ENCODE measurements around the gene ARHGAP29.

The ARHGAP29 gene

DNA sequence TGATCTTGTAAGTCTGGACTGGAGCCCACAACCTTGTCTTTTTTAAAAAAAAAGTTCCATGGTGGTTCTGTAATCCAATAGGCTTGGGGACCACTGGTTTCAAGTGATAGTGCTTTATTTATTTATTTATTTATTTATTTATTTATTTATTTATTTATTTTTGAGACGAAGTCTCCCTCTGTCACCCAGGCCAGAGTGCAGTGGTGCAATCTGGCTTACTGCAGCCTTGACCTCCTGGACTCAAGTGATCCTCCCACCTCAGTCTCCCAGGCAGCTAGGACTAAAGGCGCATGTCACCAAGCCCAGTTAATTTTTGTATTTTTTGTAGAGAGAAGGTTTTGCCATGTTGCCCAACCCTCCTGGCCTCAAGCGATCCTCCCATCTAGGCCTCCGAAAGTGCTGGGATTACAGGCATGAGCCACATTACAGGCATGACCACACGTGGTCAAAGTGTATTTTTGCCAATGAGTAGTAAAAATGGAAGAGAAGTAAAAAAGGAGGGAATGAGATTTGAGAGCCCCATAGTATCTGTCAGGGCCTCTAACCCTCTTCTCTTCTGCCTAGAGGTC lies 44.8 kb upstream of the ARHGAP29 start:
- no peak for TF ChIP-seq FOXP2 (optimal IDR thresholded peaks at IDR 0.05; ENCODE audit: borderline replicate concordance, extremely low read depth, extremely low read length, insufficient read depth)
- TF ChIP-seq POLR2AphosphoS5 (IDR thresholded peaks at IDR 0.05; ENCODE audit: low read depth, low read length): no peak
- no peak for TF ChIP-seq SIN3A (IDR thresholded peaks at IDR 0.05; ENCODE audit: borderline replicate concordance, insufficient read depth, low read length)
- TF ChIP-seq, protein P1, sequence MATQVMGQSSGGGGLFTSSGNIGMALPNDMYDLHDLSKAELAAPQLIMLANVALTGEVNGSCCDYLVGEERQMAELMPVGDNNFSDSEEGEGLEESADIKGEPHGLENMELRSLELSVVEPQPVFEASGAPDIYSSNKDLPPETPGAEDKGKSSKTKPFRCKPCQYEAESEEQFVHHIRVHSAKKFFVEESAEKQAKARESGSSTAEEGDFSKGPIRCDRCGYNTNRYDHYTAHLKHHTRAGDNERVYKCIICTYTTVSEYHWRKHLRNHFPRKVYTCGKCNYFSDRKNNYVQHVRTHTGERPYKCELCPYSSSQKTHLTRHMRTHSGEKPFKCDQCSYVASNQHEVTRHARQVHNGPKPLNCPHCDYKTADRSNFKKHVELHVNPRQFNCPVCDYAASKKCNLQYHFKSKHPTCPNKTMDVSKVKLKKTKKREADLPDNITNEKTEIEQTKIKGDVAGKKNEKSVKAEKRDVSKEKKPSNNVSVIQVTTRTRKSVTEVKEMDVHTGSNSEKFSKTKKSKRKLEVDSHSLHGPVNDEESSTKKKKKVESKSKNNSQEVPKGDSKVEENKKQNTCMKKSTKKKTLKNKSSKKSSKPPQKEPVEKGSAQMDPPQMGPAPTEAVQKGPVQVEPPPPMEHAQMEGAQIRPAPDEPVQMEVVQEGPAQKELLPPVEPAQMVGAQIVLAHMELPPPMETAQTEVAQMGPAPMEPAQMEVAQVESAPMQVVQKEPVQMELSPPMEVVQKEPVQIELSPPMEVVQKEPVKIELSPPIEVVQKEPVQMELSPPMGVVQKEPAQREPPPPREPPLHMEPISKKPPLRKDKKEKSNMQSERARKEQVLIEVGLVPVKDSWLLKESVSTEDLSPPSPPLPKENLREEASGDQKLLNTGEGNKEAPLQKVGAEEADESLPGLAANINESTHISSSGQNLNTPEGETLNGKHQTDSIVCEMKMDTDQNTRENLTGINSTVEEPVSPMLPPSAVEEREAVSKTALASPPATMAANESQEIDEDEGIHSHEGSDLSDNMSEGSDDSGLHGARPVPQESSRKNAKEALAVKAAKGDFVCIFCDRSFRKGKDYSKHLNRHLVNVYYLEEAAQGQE (IDR thresholded peaks at IDR 0.05; ENCODE audit: insufficient read depth in 1 of 2, low read depth in 2 of 2, low read length in 2 of 2): no peak
- no peak for TF ChIP-seq TAF1 (IDR thresholded peaks at IDR 0.05; ENCODE audit: borderline replicate concordance, insufficient read depth, low read length)

DNA sequence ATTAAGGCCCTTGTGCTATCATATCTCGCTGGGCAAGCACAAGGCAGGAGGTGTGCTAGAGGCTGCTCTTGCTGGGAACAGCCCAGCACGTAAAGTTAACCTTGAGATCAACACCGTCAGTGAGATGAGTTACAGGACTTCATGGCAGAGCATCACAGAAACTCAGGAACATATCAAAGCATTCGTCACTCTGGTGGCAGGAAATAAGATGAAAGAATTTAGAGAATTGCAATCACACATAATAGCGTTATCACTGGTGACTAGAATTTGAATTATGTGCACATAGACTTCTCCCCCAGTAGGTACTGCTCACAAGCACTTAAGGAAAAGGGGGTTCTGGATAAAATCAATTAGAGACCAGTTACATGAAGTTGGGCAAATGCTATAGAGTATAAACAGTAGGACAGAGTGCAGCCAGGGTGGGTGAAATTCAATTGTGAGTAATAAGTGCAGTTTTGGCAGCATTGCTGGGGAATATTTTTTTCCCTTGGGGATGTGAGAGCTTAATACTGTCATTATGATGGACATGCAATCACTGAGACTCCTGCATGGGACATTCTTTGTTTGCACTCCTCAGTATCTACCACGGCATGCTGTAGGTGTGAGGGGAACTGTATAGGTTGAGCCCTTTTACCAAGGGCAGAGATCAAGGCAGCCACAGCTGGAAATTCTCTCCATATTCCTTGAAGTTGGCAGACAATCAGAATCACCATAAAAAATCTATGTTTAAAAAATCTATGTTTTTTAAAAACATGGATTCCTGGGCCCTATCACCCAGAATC lies 44.2 kb upstream of the ARHGAP29 start:
- no peak for TF ChIP-seq SIN3A (IDR thresholded peaks at IDR 0.05; ENCODE audit: borderline replicate concordance, insufficient read depth, low read length)
- TF ChIP-seq TAF1 (IDR thresholded peaks at IDR 0.05; ENCODE audit: borderline replicate concordance, insufficient read depth, low read length): no peak
- TF ChIP-seq, protein P1 (IDR thresholded peaks at IDR 0.05; ENCODE audit: insufficient read depth in 1 of 2, low read depth in 2 of 2, low read length in 2 of 2): no peak
- no peak for TF ChIP-seq FOXP2 (optimal IDR thresholded peaks at IDR 0.05; ENCODE audit: borderline replicate concordance, extremely low read depth, extremely low read length, insufficient read depth)
- no peak for TF ChIP-seq POLR2AphosphoS5 (IDR thresholded peaks at IDR 0.05; ENCODE audit: low read depth, low read length)

DNA sequence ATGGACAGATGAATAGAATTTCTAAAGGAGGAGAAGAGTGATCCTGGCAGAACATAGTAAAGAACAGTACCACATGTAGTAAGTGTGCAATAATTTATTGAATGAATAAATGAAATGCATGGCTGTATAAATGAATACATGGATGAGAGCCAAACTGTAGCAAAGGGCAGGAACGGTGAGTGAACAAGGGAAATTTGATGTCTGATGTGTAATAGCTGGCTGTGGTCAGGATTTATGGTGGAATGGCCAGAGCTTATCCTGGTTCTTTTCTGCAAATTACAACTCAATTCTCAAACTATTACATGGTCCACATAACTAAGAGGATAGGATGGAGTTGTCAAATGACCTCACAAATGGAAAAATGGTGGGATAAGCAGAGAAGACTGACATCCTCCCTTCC lies 43.2 kb upstream of the ARHGAP29 start:
- TF ChIP-seq, protein P1 (IDR thresholded peaks at IDR 0.05; ENCODE audit: insufficient read depth in 1 of 2, low read depth in 2 of 2, low read length in 2 of 2): no peak
- TF ChIP-seq FOXP2 (optimal IDR thresholded peaks at IDR 0.05; ENCODE audit: borderline replicate concordance, extremely low read depth, extremely low read length, insufficient read depth): no peak
- no peak for TF ChIP-seq TAF1 (IDR thresholded peaks at IDR 0.05; ENCODE audit: borderline replicate concordance, insufficient read depth, low read length)
- TF ChIP-seq SIN3A (IDR thresholded peaks at IDR 0.05; ENCODE audit: borderline replicate concordance, insufficient read depth, low read length): no peak
- TF ChIP-seq POLR2AphosphoS5 (IDR thresholded peaks at IDR 0.05; ENCODE audit: low read depth, low read length): no peak

DNA sequence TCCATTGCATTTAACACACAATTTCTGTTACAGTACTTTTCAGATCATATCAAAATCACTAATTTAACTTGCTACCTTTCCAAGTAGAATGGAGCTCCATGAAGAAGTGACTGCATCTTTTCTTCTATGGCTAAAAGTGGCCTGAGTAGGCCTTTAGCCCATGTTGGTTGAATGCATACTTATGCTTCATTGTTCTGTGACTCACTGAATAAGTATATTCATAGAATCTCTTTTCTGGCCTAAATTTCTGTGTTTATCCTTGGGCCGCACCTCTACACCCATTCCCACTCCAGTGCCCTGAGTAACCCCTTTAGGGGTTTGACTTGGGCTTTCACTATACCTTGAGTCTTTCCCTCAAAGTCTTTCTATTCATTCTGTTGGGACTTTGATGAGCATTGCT lies 42.1 kb upstream of the ARHGAP29 start:
- TF ChIP-seq TAF1 (IDR thresholded peaks at IDR 0.05; ENCODE audit: borderline replicate concordance, insufficient read depth, low read length) (no peak), POLR2AphosphoS5 (IDR thresholded peaks at IDR 0.05; ENCODE audit: low read depth, low read length) (no peak), SIN3A (IDR thresholded peaks at IDR 0.05; ENCODE audit: borderline replicate concordance, insufficient read depth, low read length) (no peak), FOXP2 (optimal IDR thresholded peaks at IDR 0.05; ENCODE audit: borderline replicate concordance, extremely low read depth, extremely low read length, insufficient read depth) (no peak)
- TF ChIP-seq, protein P1 (IDR thresholded peaks at IDR 0.05; ENCODE audit: insufficient read depth in 1 of 2, low read depth in 2 of 2, low read length in 2 of 2): no peak

Measured in PFSK-1 (cell line).